NCI-H1417 treated with DMSO at 0.1 percent for 48 hours (cell line): ENCODE measurements around the gene TUBA4A.
"Not testable (repeated sequence)": the region's sequence is repeated elsewhere in the genome, so short reads cannot be mapped to it uniquely, and the experiment has no call there.

Experiments
- DNase-seq: peaks from one replicate; lab custom pipeline; 2025; lab: John Stamatoyannopoulos, UW

TUBA4A gene

GRCh38 chr2:219253753-219254589 lies at the start of gene TUBA4A:
Gene TUBA4A (minus strand): TSS chr2:219253918. CDS start chr2:219253858, 60 bp downstream.
- DNase-seq, result no peak

GRCh38 chr2:219302412-219302968 lies 48.8 kb upstream of the TUBA4A start:
- no peak for DNase-seq

GRCh38 chr2:219300022-219300421 lies 46.3 kb upstream of the TUBA4A start:
- DNase-seq, result no peak

GRCh38 chr2:219299372-219299760 lies 45.6 kb upstream of the TUBA4A start:
- no peak for DNase-seq

GRCh38 chr2:219298759-219299371 lies 45.1 kb upstream of the TUBA4A start:
- no peak for DNase-seq

GRCh38 chr2:219297766-219298456 lies 44.2 kb upstream of the TUBA4A start:
- DNase-seq, result no peak

- no peak for DNase-seq
Observed at GRCh38 chr2:219296631-219297391, 43.1 kb upstream of the TUBA4A start.

- no peak for DNase-seq
Observed at GRCh38 chr2:219296142-219296541, 42.4 kb upstream of the TUBA4A start.

- DNase-seq, result no peak
Observed at GRCh38 chr2:219294356-219295351, 40.9 kb upstream of the TUBA4A start.

GRCh38 chr2:219293736-219294231 lies 40.1 kb upstream of the TUBA4A start:
- no peak for DNase-seq

GRCh38 chr2:219292616-219293015 lies 38.9 kb upstream of the TUBA4A start:
- DNase-seq, result no peak

- no peak for DNase-seq
Observed at GRCh38 chr2:219291910-219292490, 38.3 kb upstream of the TUBA4A start.

- no peak for DNase-seq
Observed at GRCh38 chr2:219291394-219291793, 37.7 kb upstream of the TUBA4A start.

- no peak for DNase-seq
Observed at GRCh38 chr2:219290381-219291171, 36.9 kb upstream of the TUBA4A start.

- no peak for DNase-seq
Observed at GRCh38 chr2:219289537-219290361, 36.0 kb upstream of the TUBA4A start.

GRCh38 chr2:219289195-219289536 lies 35.4 kb upstream of the TUBA4A start:
- DNase-seq, result no peak

- DNase-seq, result no peak
Observed at GRCh38 chr2:219287580-219288265, 34.0 kb upstream of the TUBA4A start.

GRCh38 chr2:219287116-219287440 lies 33.4 kb upstream of the TUBA4A start:
- not testable (repeated sequence) for DNase-seq
